HFFc6 (cell line): Measurements from ENCODE around the gene CLDN1. TPM values are rescaled to one million over a fixed set of nuclear protein-coding genes. Genes with fewer than 3 reads are reported as not detected.

Experiments
- DNase-seq: peaks from one replicate; pipeline ENCODE4 v3.0.0-alpha.2; 2018
- H3K27ac Mint-ChIP-seq: 2 replicates; pipeline ENCODE4 v1.8.0; 2020; ENCODE audit warnings: mild to moderate bottlenecking, mixed read lengths
- H3K27me3 Mint-ChIP-seq: 2 replicates; pipeline ENCODE4 v1.8.0; 2021; ENCODE audit warnings: mild to moderate bottlenecking, moderate library complexity, mixed read lengths; ENCODE audit not compliant: insufficient read depth
- H3K36me3 Mint-ChIP-seq: 2 replicates; pipeline ENCODE4 v1.8.0; 2021; ENCODE audit warnings: low read depth, mixed read lengths
- H3K4me1 Mint-ChIP-seq: 2 replicates; pipeline ENCODE4 v1.8.0; 2020; ENCODE audit warnings: low read depth, mixed read lengths
- H3K4me3 Mint-ChIP-seq: 2 replicates; pipeline ENCODE4 v1.8.0; 2020; ENCODE audit warnings: mild to moderate bottlenecking, moderate library complexity, mixed read lengths
- H3K9me3 Mint-ChIP-seq: 2 replicates; pipeline ENCODE4 v1.8.0; 2020; ENCODE audit warnings: mild to moderate bottlenecking, mixed read lengths
- CTCF ChIP-seq: fragments of 200-600 bp; sonication (generic); IDR thresholded peaks from 2 replicates; pipeline ENCODE4 v1.5.0; 2021; ENCODE audit warnings: antibody characterized with exemption, mild to moderate bottlenecking
- total RNA-seq, 6 experiments: library from RNA; stranded (reverse); fragmentation: NEBNext Ultra II Directional; extraction: Animal tissue kit (Norgen Biotek cat#: 25700); gene quantifications; 2 replicates in 1 of 6; 3 replicates in 5 of 6; pipeline ENCODE4 v1.2.3, GENCODE V29; 2021

CLDN1 gene
- total RNA-seq, 6 experiments from 2014 or later: 0.61 to 0.85 (median 0.79) TPM

GRCh38 chr3:190314741-190315140 is 7.5 kb downstream of the CLDN1 start:
- Mint-ChIP-seq H3K4me3 (no peak overlapping the region), H3K4me1 (no peaks in the 10 kb centered on the region), H3K27ac (no peak overlapping the region), H3K27me3 (no peaks in the 10 kb centered on the region), H3K36me3 (no peaks in the 10 kb centered on the region), H3K9me3 (no peaks in the 10 kb centered on the region)
- DNase-seq: no peak
- TF ChIP-seq CTCF: no peak

- Mint-ChIP-seq H3K4me3 (no peak overlapping the region), H3K4me1 (peaks cover 6% of the 10 kb centered on the region), H3K27me3 (no peaks in the 10 kb centered on the region; the same call in 1 of the 2 replicates), H3K9me3 (no peaks in the 10 kb centered on the region), H3K36me3 (no peaks in the 10 kb centered on the region), H3K27ac (no peak overlapping the region)
- TF ChIP-seq CTCF: no peak
- DNase-seq: no peak
Observed at GRCh38 chr3:190309414-190309813, 12.8 kb downstream of the CLDN1 start.

- Mint-ChIP-seq H3K27ac (no peak overlapping the region), H3K4me3 (no peak overlapping the region), H3K9me3 (no peaks in the 10 kb centered on the region), H3K36me3 (no peaks in the 10 kb centered on the region), H3K27me3 (no peaks in the 10 kb centered on the region; the same call in 1 of the 2 replicates), H3K4me1 (peaks cover 6% of the 10 kb centered on the region)
- no peak for TF ChIP-seq CTCF
- DNase-seq: no peak
Observed at GRCh38 chr3:190308154-190308553, 14.1 kb downstream of the CLDN1 start.

GRCh38 chr3:190307164-190307545 is 15.1 kb downstream of the CLDN1 start:
- Mint-ChIP-seq H3K4me3 (no peak overlapping the region), H3K27ac (no peak overlapping the region), H3K4me1 (peaks cover 8% of the 10 kb centered on the region), H3K9me3 (no peaks in the 10 kb centered on the region), H3K36me3 (no peaks in the 10 kb centered on the region), H3K27me3 (no peaks in the 10 kb centered on the region; the same call in 1 of the 2 replicates)
- no peak for DNase-seq
- no peak for TF ChIP-seq CTCF

- H3K27ac Mint-ChIP-seq: no peak overlapping the region
- no peaks in the 10 kb centered on the region for H3K9me3 Mint-ChIP-seq
- TF ChIP-seq CTCF: no peak
- H3K27me3 Mint-ChIP-seq: no peaks in the 10 kb centered on the region; the same call in 1 of the 2 replicates
- peaks cover 13% of the 10 kb centered on the region for H3K4me1 Mint-ChIP-seq
- H3K4me3 Mint-ChIP-seq: no peak overlapping the region
- DNase-seq: no peak
- H3K36me3 Mint-ChIP-seq: no peaks in the 10 kb centered on the region
Observed at GRCh38 chr3:190306513-190307163, 15.6 kb downstream of the CLDN1 start.
